ENCODE data around the gene CBR3.

CBR3 gene

DNA sequence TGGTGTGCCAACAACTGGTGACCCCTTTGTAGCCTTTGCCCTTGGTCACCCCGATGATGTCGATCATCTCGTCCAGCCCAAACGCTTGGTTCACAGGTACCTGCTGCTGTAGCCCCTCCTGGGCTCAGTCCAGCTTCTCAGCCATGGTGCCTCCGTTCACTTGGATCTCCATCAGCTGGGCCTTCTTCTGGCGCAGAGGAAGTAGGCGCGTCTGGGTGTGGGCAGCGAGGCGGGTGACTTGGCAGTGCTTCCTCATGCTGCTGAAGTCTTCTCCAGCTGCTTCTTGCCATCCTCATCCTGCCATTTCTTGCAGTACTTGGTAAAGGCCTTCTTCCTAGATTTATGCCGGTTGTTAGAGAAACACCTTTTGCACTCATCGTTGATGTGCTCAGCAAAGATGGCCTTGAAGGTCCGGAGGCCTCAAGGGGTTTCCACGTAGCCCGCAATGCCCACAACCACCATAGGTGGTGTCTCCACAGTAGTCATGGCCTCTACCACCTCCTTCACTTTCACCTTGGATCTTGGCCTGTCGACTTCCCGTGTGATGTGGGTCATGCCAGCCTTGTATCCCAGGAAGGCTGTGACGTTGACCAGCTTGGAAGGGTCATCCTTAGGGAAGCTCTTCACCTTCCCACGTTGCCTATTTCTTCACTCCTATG is 34.7 kb downstream of the CBR3 start:
- H3K4me1 ChIP-seq (ENCODE audit: control extremely low read depth in 1 of 4, control insufficient read depth in 4 of 4, insufficient read depth in 4 of 4, low read length in 3 of 4) = peaks cover 0 to 21% (median 5%) of the 10 kb centered on the region in 4 experiments
- ChIA-PET POLR2A (no interaction called here), CTCF (interaction anchor here (2.4 kb wide), 1 partner anchor 17 kb away, joined by 8 read pairs; no protein-coding TSS in a partner anchor)
- H3K36me3 ChIP-seq (ENCODE audit: control insufficient read depth in 4 of 4, insufficient read depth in 4 of 4, low read length in 3 of 4) = peaks cover 2 to 13% (median 10%) of the 10 kb centered on the region in 4 experiments
- WGBS (ENCODE audit: insufficient coverage) = 97% methylated on average over 13 of the region's 19 CpGs
- DNase-seq = no peak
- no peak overlapping the region for H3K27ac ChIP-seq (ENCODE audit: insufficient read depth in 1 of 2, low read depth in 1 of 2, low read length in 2 of 2, poor library complexity in 1 of 2, severe bottlenecking in 2 of 2)
- H3K9me3 ChIP-seq (ENCODE audit: control extremely low read depth in 1 of 5, control insufficient read depth in 4 of 5, insufficient read depth in 2 of 5, low read depth in 1 of 5, low read length in 4 of 5) = no peaks in the 10 kb centered on the region
- no peaks in the 10 kb centered on the region for H3K27me3 ChIP-seq (replicated peaks in 2 of 5; ENCODE audit: control insufficient read depth in 4 of 5, insufficient read depth in 5 of 5, low read length in 4 of 5)
- no peak overlapping the region for H3K4me3 ChIP-seq (ENCODE audit: control insufficient read depth in 1 of 7, extremely low read depth in 1 of 7, insufficient read depth in 4 of 7, low read depth in 2 of 7, low read length in 6 of 7)

DNA sequence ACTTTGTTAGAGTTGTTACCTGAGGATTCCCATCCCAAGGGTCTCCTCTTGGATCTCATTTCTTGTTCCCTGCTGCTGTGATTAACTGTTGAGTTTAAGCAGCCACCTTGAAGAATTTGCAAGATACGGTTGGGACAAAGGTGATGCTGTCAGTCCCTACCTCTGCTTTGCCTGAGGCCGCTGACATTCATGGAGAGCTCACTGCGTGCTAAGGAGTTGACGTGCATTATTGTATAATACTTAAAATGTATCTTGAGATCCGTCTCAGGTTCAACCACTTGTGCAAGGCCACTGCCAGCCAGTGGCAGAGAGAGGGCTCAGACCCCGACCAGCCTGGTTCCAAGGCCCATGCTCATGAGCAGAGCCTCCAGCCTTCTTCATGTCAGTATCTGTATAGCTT is 35.9 kb downstream of the CBR3 start:
- Histone ChIP-seq H3K27me3 (replicated peaks in 2 of 5; ENCODE audit: control insufficient read depth in 4 of 5, insufficient read depth in 5 of 5, low read length in 4 of 5) (no peaks in the 10 kb centered on the region), H3K27ac (ENCODE audit: insufficient read depth in 1 of 2, low read depth in 1 of 2, low read length in 2 of 2, poor library complexity in 1 of 2, severe bottlenecking in 2 of 2) (no peak overlapping the region), H3K9me3 (ENCODE audit: control extremely low read depth in 1 of 5, control insufficient read depth in 4 of 5, insufficient read depth in 2 of 5, low read depth in 1 of 5, low read length in 4 of 5) (no peaks in the 10 kb centered on the region), H3K4me1 (ENCODE audit: control extremely low read depth in 1 of 4, control insufficient read depth in 4 of 4, insufficient read depth in 4 of 4, low read length in 3 of 4) (peaks cover 0 to 21% (median 5%) of the 10 kb centered on the region in 4 experiments), H3K36me3 (ENCODE audit: control insufficient read depth in 4 of 4, insufficient read depth in 4 of 4, low read length in 3 of 4) (peaks cover 2 to 13% (median 10%) of the 10 kb centered on the region in 4 experiments), H3K4me3 (ENCODE audit: control insufficient read depth in 1 of 7, extremely low read depth in 1 of 7, insufficient read depth in 4 of 7, low read depth in 2 of 7, low read length in 6 of 7) (no peak overlapping the region)
- WGBS (ENCODE audit: insufficient coverage) = 100% methylated on average over 4 of the region's 6 CpGs
- ChIA-PET CTCF (interaction anchor here (1.2 to 1.5 kb wide), 2 partner anchors 39 to 40 kb away, joined by 3 to 4 read pairs; no protein-coding TSS in a partner anchor), POLR2A (no interaction called here)
- no peak for DNase-seq

DNA sequence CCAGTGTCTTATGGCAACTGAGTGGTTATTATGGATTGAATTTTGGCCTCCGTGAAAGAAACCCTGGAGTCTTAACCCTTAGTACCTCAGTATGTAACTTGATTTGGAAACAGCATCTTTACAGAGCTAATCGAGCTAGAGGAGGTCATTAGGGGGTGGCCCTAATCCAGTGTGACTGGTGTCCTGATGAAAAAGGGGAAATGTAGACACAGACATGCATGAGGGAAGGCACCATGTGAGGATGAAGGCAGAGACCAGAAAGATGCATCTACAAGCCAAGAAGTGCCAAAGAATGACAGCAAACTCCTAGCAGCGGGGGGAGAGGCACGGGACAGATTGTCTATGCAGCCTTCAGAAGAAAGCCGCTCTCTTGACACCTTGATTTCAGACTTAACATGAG is 36.5 kb downstream of the CBR3 start:
- Histone ChIP-seq H3K36me3 (ENCODE audit: control insufficient read depth in 4 of 4, insufficient read depth in 4 of 4, low read length in 3 of 4) (peaks cover 2 to 13% (median 10%) of the 10 kb centered on the region in 4 experiments), H3K4me3 (ENCODE audit: control insufficient read depth in 1 of 7, extremely low read depth in 1 of 7, insufficient read depth in 4 of 7, low read depth in 2 of 7, low read length in 6 of 7) (no peak overlapping the region), H3K27me3 (replicated peaks in 2 of 5; ENCODE audit: control insufficient read depth in 4 of 5, insufficient read depth in 5 of 5, low read length in 4 of 5) (no peaks in the 10 kb centered on the region), H3K27ac (ENCODE audit: insufficient read depth in 1 of 2, low read depth in 1 of 2, low read length in 2 of 2, poor library complexity in 1 of 2, severe bottlenecking in 2 of 2) (no peak overlapping the region), H3K4me1 (ENCODE audit: control extremely low read depth in 1 of 4, control insufficient read depth in 4 of 4, insufficient read depth in 4 of 4, low read length in 3 of 4) (peaks cover 0 to 21% (median 7%) of the 10 kb centered on the region in 4 experiments), H3K9me3 (ENCODE audit: control extremely low read depth in 1 of 5, control insufficient read depth in 4 of 5, insufficient read depth in 2 of 5, low read depth in 1 of 5, low read length in 4 of 5) (no peaks in the 10 kb centered on the region)
- ChIA-PET CTCF (interaction anchor here (1.2 to 1.5 kb wide), 2 partner anchors 38 to 40 kb away, joined by 3 to 4 read pairs; no protein-coding TSS in a partner anchor), POLR2A (no interaction called here)
- no peak for DNase-seq
- 97% methylated on average over 4 of the region's 5 CpGs for WGBS (ENCODE audit: insufficient coverage)

DNA sequence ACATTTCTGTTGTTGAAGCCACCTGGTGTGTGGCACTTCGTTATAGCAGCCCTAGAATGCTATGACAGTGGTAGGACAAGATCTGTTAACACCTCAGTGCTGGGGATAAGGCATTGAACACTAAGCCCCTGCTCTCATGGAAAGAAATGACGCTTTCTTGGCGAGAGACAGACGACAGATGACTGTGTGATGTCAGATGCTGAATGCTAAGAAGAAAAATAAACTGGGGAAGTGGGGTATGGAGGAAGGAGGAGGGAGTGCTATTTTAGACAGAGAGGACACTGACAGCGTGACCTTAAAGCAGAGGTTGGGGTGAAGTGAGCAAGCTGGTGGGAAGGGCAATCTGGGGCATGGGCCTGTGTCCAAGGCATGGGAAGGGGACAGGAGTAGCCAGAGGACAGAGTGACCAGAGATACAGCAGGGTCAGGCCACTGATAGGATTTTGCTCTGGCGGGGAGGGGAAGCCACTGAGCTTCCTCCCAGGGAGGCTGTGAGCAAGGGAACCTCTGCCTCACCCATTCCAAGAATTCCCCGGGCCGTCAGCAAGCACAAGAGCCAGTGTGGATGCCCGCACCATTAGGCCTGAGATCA is 37.0 kb downstream of the CBR3 start:
- no peaks in the 10 kb centered on the region for H3K9me3 ChIP-seq (ENCODE audit: control extremely low read depth in 1 of 5, control insufficient read depth in 4 of 5, insufficient read depth in 2 of 5, low read depth in 1 of 5, low read length in 4 of 5)
- H3K4me1 ChIP-seq (ENCODE audit: control extremely low read depth in 1 of 4, control insufficient read depth in 4 of 4, insufficient read depth in 4 of 4, low read length in 3 of 4) = peaks cover 0 to 17% (median 7%) of the 10 kb centered on the region in 4 experiments
- H3K27me3 ChIP-seq (replicated peaks in 2 of 5; ENCODE audit: control insufficient read depth in 4 of 5, insufficient read depth in 5 of 5, low read length in 4 of 5) = no peaks in the 10 kb centered on the region
- CTCF ChIA-PET = interaction anchor here (1.0 to 1.5 kb wide), 3 partner anchors 12 to 38 kb away, joined by 3 read pairs; no protein-coding TSS in a partner anchor
- H3K4me3 ChIP-seq (ENCODE audit: control insufficient read depth in 1 of 7, extremely low read depth in 1 of 7, insufficient read depth in 4 of 7, low read depth in 2 of 7, low read length in 6 of 7) = no peak overlapping the region
- no peak for DNase-seq
- H3K36me3 ChIP-seq (ENCODE audit: control insufficient read depth in 4 of 4, insufficient read depth in 4 of 4, low read length in 3 of 4) = peaks cover 2 to 13% (median 7%) of the 10 kb centered on the region in 4 experiments
- WGBS (ENCODE audit: insufficient coverage) = 94% methylated on average over 7 of the region's 9 CpGs
- H3K27ac ChIP-seq (ENCODE audit: insufficient read depth in 1 of 2, low read depth in 1 of 2, low read length in 2 of 2, poor library complexity in 1 of 2, severe bottlenecking in 2 of 2) = no peak overlapping the region
- POLR2A ChIA-PET = no interaction called here

DNA sequence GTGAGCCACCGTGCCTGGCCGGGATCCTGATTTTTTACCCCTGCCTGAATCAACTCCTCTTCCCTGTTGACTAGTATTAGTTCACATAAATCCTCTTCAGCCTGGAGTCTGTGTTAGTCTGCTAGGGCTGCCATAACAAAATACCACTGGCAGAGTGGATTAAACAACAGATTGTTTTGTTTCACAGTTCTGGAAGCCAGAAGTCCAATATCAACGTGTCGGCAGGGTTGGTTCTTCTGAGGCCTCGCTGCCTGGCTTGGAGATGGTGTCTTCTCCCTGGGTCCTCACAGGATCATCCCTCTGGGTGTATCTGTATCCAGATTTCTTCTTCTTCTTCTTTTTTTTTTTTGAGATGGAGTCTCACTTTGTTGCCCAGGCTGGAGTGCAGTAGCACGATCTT is 39.9 kb downstream of the CBR3 start:
- POLR2A ChIA-PET = no interaction called here
- CTCF ChIA-PET = interaction anchor here (1.2 to 2.3 kb wide), 6 partner anchors 13 to 40 kb away, joined by 3 to 11 read pairs (median 4); partner anchors contain the start of gene CBR3

DNA sequence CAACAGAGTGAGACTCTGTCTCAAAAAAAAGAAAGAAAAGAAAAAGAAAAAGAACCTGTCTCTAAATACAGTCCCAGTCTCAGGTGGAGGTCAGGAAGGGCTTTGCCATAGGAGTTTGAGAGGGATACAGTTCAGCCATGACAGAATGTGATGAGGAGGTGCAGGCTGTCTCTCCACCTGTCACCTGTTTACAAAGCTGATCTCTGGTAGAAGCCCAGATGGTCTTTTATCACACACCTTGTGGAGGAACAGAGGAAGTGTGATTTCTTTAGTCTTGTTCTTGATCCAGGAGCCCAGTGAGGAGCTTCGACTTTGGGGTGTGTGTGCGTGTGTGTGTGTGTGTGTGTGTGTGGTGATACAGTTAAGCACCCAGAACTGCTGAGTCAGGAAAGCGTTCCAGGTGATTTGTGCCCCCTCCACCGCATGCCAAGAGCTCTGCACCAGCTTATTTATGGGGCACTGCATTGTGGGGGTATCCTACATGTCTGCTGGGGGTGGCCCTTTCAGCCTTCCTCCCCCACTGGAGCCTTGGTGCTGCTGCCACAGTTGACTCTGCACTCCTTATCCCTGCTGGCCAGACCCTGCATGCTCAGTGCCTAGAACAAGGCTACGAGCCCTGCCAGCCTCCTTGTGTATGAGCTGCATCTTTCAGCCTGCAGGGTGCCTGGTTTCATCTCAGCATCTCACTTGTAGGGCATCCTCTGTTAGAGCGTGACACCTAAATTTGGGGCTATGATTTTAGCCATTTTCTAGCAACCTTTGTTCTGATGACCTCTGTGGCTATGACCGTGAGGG is 41.1 kb downstream of the CBR3 start:
- Histone ChIP-seq H3K4me3 (ENCODE audit: control insufficient read depth in 1 of 7, extremely low read depth in 1 of 7, insufficient read depth in 4 of 7, low read depth in 2 of 7, low read length in 6 of 7) (no peak overlapping the region), H3K27me3 (replicated peaks in 2 of 5; ENCODE audit: control insufficient read depth in 4 of 5, insufficient read depth in 5 of 5, low read length in 4 of 5) (no peaks in the 10 kb centered on the region), H3K9me3 (ENCODE audit: control extremely low read depth in 1 of 5, control insufficient read depth in 4 of 5, insufficient read depth in 2 of 5, low read depth in 1 of 5, low read length in 4 of 5) (peaks cover 0 to 2% (median 0%) of the 10 kb centered on the region in 5 experiments), H3K36me3 (ENCODE audit: control insufficient read depth in 4 of 4, insufficient read depth in 4 of 4, low read length in 3 of 4) (peaks cover 0 to 5% (median 2%) of the 10 kb centered on the region in 4 experiments), H3K4me1 (ENCODE audit: control extremely low read depth in 1 of 4, control insufficient read depth in 4 of 4, insufficient read depth in 4 of 4, low read length in 3 of 4) (peaks cover 0 to 20% (median 7%) of the 10 kb centered on the region in 4 experiments), H3K27ac (ENCODE audit: insufficient read depth in 1 of 2, low read depth in 1 of 2, low read length in 2 of 2, poor library complexity in 1 of 2, severe bottlenecking in 2 of 2) (no peak overlapping the region)
- WGBS (ENCODE audit: insufficient coverage) = 60% methylated on average over 5 of the region's 7 CpGs
- POLR2A ChIA-PET = no interaction called here
- CTCF ChIA-PET = interaction anchor here (0.7 to 1.7 kb wide), 5 partner anchors 12 to 65 kb away, joined by 3 to 6 read pairs (median 4); no protein-coding TSS in a partner anchor
- DNase-seq = peak; percentile 31 to 70 (median 65)

More for the DNA sequence above, 39.9 kb downstream of the CBR3 start:
- no peaks in the 10 kb centered on the region for H3K27me3 ChIP-seq (replicated peaks in 2 of 5; ENCODE audit: control insufficient read depth in 4 of 5, insufficient read depth in 5 of 5, low read length in 4 of 5)
- DNase-seq = no peak
- peaks cover 0 to 2% (median 0%) of the 10 kb centered on the region in 5 experiments for H3K9me3 ChIP-seq (ENCODE audit: control extremely low read depth in 1 of 5, control insufficient read depth in 4 of 5, insufficient read depth in 2 of 5, low read depth in 1 of 5, low read length in 4 of 5)
- no peak overlapping the region for H3K4me3 ChIP-seq (ENCODE audit: control insufficient read depth in 1 of 7, extremely low read depth in 1 of 7, insufficient read depth in 4 of 7, low read depth in 2 of 7, low read length in 6 of 7)
- 97% methylated on average over 5 of the region's 6 CpGs for WGBS (ENCODE audit: insufficient coverage)
- H3K36me3 ChIP-seq (ENCODE audit: control insufficient read depth in 4 of 4, insufficient read depth in 4 of 4, low read length in 3 of 4) = peaks cover under 1 to 5% (median 3%) of the 10 kb centered on the region in 4 experiments
- H3K27ac ChIP-seq (ENCODE audit: insufficient read depth in 1 of 2, low read depth in 1 of 2, low read length in 2 of 2, poor library complexity in 1 of 2, severe bottlenecking in 2 of 2) = no peak overlapping the region
- H3K4me1 ChIP-seq (ENCODE audit: control extremely low read depth in 1 of 4, control insufficient read depth in 4 of 4, insufficient read depth in 4 of 4, low read length in 3 of 4) = peaks cover 0 to 19% (median 7%) of the 10 kb centered on the region in 4 experiments

Data from common myeloid progenitor, CD34-positive (primary cell).